GM19468 (cell line): ENCODE measurements around the gene NME9.

ENCODE experiments used
- ATAC-seq: cut with Tn5 transposase; IDR thresholded peaks from one replicate; pipeline ENCODE4 v1.9.1; 2021; ENCODE audit warnings: mild to moderate bottlenecking, moderate library complexity, moderate number of reproducible peaks; ENCODE audit not compliant: unreplicated experiment; ENCODE audit errors: extremely low read depth

Gene NME9

DNA sequence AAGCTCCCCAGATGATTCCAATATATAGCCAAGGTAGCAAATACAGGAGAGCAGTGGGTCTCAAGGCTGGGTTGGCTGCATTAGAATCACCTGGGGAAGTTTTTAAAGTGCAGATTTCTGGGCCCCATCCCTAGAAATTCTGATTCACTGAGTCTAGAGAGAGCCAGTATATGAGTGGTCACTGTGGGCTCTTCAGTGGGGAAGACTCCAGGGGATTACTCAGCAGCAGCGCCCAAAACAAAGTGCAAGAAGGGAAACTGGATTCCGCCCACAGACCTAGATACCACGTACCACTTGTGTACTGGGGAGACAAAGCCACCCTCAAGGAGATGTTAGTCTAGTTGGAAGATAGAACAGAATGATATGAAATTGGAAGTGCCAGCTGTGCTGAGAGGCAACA lies 40.0 kb downstream of the NME9 start:
- ATAC-seq, result no peak

DNA sequence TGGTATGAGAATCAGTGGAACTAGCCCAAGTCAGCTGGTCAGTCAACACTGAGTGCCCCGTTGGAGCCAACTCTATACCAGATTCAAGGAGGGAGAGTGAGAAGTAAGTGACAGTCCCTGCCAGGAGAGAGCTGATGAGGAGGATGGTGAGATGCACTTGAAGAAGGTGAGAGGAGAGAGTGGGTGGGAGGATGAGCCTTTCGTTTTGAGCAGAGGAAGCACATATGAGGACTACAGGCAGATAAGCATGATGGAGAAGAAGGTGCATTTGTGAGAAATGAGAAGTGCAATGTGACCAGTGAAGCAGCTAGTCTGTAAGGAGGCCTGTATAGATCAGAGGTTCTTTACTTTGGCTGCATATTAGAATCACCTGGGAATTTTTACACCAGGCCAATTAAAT lies 40.4 kb downstream of the NME9 start:
- ATAC-seq, result no peak

GRCh38 chr3:138284957-138285477 lies 44.6 kb downstream of the NME9 start:
- ATAC-seq, result no peak

- ATAC-seq, result no peak
Observed at GRCh38 chr3:138284079-138284478, 45.6 kb downstream of the NME9 start.

DNA sequence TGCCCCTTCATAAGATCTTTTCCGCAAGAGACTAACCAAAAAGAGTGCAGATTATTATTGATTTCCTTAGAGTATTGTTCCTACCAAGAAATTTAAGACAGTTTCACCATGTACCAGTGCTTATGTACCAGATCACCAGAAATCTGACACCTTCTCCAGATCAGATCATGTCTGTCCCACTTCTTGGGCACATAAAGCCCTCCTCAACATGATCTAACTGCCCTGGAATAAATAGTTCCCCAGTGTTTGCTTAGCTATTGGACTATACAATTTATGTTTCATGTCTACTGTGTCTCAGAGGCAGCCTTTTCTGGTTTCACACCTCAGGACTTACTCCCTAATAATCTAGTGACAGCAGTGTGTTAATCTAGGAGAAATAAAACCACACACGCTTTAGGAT lies 46.8 kb downstream of the NME9 start:
- ATAC-seq, result no peak

DNA sequence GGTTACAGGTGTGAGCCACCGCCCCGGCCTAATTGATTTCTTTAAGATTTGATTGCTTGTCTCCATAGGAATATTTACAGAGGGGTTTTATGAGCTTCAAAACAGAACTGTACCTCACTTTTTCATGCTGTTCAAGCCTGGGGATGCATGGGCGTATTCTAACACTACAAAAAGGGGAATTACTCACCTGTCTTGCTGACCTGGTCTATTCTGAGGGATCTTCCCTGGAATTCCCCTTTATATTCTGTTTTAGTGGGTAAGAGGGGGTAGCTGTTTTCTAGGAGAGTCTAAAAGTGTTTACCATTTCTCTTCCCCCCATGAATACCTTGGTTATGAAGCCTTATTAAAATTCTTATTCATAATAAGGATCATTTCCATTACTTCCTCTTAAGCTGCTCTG lies 48.1 kb downstream of the NME9 start:
- ATAC-seq, result no peak

- peak; percentile 72 for ATAC-seq
Observed at GRCh38 chr3:138271189-138271794, 58.4 kb downstream of the NME9 start.

DNA sequence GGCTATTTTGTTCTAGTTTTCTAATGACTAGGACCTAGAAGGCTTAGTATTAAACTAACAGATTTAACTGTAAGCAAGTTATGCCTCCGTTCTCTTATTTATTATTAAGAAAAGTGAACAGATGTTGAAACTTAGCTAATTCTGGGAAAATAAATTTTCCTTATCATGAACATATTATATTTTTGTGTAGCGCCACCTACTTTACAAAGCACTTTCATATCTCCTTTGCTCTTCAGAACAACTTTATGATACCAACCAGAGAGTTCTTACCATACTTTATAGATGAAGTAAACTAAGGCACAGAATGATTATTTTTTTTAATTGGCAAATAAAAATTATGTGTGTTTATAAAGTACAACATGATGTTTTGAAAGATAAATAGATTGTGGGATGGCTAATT lies 59.4 kb downstream of the NME9 start:
- ATAC-seq, result no peak

- no peak for ATAC-seq
Observed at GRCh38 chr3:138267083-138267482, 62.6 kb downstream of the NME9 start.

GRCh38 chr3:138265745-138266144 lies 63.9 kb downstream of the NME9 start:
- ATAC-seq, result no peak

DNA sequence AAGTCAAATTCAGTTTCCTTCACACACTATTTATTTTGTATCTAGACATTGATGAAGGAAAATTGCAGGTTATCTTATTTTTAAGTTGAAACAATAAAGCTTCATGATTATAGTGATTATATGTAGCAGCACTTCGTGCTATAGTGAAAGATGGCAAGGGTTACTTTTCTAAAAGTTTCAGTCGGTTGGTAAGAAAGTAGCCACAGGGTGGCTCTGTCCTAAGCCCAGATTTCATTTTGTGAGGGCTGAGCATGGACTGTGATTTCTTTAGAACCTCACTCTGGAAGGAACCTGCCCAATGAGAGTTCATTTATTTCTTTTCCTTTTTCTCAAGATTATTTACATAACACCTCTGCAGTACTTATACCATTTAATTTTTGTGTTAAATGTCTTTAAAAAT lies 66.5 kb downstream of the NME9 start:
- no peak for ATAC-seq

DNA sequence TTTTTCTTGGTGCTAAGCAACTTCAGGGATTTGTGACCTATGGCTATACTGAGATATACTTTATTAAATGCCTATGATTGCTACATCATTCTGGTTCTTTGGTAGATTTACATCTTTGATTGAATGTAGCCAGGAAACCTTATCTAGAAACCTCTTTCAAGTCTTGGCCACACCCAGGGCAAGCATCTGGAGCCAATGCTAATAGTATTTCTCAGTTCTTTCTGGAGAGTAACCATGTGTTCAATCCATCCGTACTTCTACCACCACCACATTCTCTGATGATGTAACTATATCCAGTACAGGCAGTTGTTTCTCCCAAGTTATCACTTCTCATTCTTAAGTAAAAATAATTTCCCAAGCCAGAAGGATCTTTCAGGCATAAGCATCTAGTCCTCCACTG lies 69.0 kb downstream of the NME9 start:
- ATAC-seq, result no peak

DNA sequence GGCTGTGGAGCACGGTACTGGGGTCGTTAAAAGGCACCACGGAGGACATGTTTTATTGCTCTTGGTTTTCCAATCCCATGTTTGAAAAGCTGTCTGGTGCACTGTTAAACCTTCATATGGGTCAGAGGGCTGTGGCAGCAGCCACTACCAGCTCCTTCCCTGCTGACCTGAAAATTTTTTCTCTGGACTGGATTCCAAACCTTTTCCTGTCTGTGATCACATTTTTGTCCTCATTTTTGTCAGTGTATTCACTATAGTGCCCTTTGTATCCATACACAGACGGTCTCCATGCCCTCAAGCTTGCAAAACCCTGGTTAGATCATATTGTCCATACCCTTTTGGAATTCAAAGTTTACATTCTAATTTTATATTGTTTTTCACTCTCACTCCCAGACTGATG lies 70.5 kb downstream of the NME9 start:
- no peak for ATAC-seq

- ATAC-seq, result no peak
Observed at GRCh38 chr3:138257986-138258385, 71.7 kb downstream of the NME9 start.

DNA sequence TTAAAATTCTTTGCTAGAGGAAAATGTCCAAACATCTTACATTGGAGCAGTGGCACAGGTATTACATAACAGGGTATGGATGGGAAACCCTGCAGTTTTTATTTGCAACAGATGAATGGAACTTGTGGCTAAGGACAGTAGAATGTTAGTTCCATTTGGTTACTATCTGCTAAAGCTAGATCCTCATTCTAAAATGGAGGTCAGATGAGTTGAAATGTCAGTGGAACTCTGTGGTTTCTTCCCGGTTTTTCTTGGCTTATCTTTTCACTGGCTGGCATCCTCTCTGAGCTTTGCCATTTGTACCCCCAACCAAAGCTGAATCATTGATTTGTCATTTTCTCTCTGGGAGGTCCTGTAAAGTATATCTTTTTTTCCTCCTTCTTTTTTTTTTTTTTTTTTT lies 73.6 kb downstream of the NME9 start:
- no peak for ATAC-seq

DNA sequence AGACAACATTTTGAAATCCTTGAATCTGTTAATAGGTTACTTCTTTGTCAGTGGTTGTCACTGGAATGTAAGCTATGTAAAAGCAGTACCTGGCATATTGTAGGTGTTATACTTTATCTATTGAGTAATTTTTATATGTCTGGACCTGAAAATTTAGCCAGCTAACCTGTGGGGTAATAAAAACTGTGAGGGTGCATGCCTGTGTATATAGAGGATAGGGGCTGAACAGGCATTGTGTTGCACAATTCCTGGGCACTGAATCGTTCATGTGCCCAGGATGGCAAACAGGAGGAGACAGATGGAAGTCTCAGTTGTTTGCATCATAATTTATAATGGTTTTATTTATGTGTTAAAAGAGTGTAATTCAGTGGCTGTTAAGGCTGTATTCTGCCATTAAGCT lies 75.4 kb downstream of the NME9 start:
- no peak for ATAC-seq

DNA sequence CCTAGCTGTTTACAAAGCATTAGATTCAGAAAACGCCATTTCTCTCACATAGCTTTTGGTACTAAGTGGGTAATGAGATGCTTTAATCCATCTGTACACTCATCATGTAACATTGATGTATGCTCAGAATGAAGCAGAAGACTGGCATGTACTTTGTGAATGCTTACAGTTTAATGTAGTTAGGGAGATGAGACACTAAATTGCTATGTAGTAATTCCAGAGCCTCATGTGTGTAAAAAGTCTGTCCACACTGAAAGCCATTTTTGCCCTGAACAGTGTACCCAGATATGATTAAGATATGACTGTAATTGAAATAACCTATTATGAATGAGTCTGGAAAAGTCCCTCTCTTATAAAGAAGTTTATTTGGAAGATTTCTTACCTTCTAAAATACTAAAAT lies 76.0 kb downstream of the NME9 start:
- ATAC-seq, result no peak
